22Rv1 (cell line): ENCODE results near the gene SERPINA3.
"Not testable (repeated sequence)": the region's sequence is repeated elsewhere in the genome, so short reads cannot be mapped to it uniquely, and the experiment has no call there.

ENCODE experiments used
- H3K27ac ChIP-seq: fragments of 450-650 bp; 2 replicates; pipeline ENCODE4 v1.5.1; 2017
- ZFX ChIP-seq: fragments of 450-650 bp; IDR thresholded peaks from 2 replicates; pipeline ENCODE4 v1.6.1; 2017; ENCODE audit warnings: antibody characterized with exemption, borderline replicate concordance
- TF ChIP-seq, protein P1 (sequence below): fragments of 450-650 bp; IDR thresholded peaks from 2 replicates; pipeline ENCODE4 v1.5.1; 2017; ENCODE audit warnings: mild to moderate bottlenecking

SERPINA3 gene

DNA sequence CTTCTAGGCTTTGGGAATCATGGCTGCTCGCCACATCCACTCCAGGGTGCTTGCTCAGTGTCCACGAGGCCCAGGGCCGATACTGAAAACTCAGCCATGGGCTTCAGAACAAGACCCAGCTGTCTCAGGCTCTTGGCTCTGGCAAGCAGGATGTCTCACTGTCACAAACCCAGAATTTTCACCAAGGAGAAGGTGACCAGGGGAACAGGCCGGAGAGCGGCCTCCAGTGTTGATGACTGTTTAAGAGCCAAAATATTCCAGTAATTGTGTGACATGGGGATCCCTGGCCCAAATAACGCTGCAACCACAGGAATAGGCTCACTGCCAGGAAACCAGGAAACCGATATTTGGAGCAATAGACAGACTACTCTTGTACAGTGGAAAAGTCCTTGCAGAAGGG is 40.8 kb upstream of the SERPINA3 start:
- H3K27ac ChIP-seq: no peak overlapping the region
- no peak for TF ChIP-seq ZFX

DNA sequence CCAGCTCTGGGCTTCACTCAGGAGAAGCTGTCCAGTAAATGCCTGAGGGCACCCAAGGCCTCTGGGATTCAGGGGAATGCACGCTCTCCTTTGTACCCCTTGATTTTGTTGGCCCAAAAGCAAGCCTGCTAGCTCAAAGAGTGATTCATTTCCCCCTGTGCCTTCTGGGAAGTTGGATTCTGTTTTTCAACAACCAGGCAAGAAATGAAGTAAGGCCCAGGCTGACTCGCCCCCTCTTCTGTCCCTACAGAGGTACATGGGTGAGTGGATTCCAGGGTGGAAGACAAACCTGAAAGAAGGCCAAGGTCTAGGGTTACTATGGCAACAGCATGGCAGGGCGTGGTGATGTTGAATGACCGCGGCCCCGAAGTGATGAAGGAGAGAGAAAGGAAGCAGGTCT is 40.2 kb upstream of the SERPINA3 start:
- no peak overlapping the region for H3K27ac ChIP-seq
- TF ChIP-seq ZFX: no peak
- TF ChIP-seq, protein P1, sequence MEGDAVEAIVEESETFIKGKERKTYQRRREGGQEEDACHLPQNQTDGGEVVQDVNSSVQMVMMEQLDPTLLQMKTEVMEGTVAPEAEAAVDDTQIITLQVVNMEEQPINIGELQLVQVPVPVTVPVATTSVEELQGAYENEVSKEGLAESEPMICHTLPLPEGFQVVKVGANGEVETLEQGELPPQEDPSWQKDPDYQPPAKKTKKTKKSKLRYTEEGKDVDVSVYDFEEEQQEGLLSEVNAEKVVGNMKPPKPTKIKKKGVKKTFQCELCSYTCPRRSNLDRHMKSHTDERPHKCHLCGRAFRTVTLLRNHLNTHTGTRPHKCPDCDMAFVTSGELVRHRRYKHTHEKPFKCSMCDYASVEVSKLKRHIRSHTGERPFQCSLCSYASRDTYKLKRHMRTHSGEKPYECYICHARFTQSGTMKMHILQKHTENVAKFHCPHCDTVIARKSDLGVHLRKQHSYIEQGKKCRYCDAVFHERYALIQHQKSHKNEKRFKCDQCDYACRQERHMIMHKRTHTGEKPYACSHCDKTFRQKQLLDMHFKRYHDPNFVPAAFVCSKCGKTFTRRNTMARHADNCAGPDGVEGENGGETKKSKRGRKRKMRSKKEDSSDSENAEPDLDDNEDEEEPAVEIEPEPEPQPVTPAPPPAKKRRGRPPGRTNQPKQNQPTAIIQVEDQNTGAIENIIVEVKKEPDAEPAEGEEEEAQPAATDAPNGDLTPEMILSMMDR: no peak

GRCh38 chr14:94572637-94573303 is 39.4 kb upstream of the SERPINA3 start:
- H3K27ac ChIP-seq: no peak overlapping the region
- TF ChIP-seq ZFX: no peak

- no peak overlapping the region for H3K27ac ChIP-seq
- no peak for TF ChIP-seq ZFX
- TF ChIP-seq, protein P1: no peak
These were observed 38.5 kb upstream of the SERPINA3 start for GRCh38 chr14:94573475-94574277.

DNA sequence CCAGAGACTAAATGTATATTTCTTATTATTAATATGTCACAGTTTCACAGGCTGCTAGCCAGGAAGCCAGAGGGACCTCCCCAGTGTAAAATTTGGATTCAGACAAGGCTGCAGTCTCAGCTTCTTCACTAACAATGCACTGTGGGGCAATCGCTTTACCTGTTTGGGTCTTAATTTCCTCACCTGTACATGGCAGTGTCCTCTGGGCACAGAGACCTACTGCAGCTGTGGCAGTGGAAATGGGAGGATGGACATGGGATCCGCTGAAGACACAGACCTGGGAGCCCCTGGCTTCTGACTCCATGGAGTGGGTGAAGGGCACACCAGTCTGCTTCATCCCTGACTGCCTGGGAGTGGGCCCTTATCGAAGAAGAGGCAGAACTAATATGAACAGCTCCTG is 37.9 kb upstream of the SERPINA3 start:
- TF ChIP-seq ZFX: no peak
- TF ChIP-seq, protein P1: no peak
- no peak overlapping the region for H3K27ac ChIP-seq

DNA sequence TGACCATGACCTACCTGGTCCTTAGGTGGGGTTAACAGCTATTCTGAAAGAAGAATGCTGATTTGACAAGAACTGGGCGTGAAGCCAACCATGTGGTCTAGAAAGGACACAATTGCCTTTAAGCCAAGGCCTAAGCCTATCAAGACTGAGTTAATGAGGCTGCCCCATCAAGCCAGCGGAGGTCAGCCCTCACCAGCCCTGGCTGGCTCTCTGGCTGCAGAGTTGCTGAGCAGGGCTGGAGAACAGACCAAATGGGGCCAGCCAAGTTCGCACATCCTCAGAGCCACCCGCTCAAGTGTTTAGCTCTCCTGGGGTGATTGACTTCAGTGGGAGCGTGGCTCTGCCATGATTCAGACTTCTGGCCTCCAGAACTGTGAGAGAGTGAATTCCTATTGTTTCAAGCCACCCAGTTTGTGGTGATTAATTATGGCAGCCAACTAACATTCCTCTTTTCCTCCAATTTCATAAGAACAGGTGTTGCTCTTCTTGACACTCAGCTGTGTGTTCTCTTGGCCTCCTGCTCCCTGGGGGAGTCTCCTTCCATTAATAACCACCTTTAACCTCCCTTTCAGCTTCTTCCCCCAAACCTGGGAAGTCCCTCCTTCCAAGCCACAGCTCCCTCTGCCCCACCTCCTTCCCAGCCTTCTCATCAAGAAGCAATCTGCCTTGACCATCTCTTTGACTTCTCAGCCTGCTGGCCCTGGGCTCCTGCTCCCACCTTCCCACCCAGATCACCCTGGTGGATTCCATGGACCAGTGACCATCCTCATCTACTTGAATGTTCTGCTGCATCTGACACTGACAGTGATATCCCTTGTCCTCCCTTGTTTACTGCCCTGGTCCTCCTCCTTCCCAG is 36.2 kb upstream of the SERPINA3 start:
- H3K27ac ChIP-seq: no peak overlapping the region
- TF ChIP-seq ZFX: no peak

GRCh38 chr14:94577472-94577871 is 34.7 kb upstream of the SERPINA3 start:
- H3K27ac ChIP-seq: not testable (repeated sequence)

- TF ChIP-seq, protein P1: no peak
- TF ChIP-seq ZFX: no peak
- H3K27ac ChIP-seq: no peak overlapping the region
These were observed 33.5 kb upstream of the SERPINA3 start for GRCh38 chr14:94578712-94579111.
